GM12875 (cell line): ENCODE results near the gene ADAMTS12.

Source experiments
- H3K4me3 ChIP-seq: one replicate; pipeline ENCODE4 v1.5.1; 2011; ENCODE audit warnings: low read depth, low read length, control low read depth
- TF ChIP-seq, protein P1 (sequence below): IDR thresholded peaks from 2 replicates; pipeline ENCODE4 v1.5.1; 2011; ENCODE audit warnings: low read depth, mild to moderate bottlenecking, control low read depth, inconsistent platforms, low read length, moderate library complexity, borderline replicate concordance; ENCODE audit not compliant: insufficient read depth

The ADAMTS12 gene

DNA sequence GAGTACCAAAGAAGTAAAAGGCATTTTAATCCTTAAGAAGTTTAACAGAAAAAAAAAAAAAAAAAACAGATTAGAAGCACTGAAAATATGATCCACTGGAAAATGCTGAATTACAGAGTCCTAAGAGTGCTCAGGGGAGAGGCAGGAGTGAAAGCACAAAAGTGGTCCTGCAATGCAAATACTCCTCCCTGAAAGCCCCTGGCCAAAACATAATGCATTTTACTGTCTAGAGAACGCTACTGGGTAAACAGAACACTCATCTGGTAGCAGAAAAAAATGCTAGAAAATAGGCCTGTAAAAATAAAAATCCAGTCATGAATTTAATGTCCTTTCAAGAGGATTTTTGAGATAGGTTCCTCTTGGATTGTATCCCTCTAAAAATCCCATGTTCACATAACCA is 81.9 kb downstream of the ADAMTS12 start:
- no peak overlapping the region for H3K4me3 ChIP-seq
- TF ChIP-seq, protein P1, sequence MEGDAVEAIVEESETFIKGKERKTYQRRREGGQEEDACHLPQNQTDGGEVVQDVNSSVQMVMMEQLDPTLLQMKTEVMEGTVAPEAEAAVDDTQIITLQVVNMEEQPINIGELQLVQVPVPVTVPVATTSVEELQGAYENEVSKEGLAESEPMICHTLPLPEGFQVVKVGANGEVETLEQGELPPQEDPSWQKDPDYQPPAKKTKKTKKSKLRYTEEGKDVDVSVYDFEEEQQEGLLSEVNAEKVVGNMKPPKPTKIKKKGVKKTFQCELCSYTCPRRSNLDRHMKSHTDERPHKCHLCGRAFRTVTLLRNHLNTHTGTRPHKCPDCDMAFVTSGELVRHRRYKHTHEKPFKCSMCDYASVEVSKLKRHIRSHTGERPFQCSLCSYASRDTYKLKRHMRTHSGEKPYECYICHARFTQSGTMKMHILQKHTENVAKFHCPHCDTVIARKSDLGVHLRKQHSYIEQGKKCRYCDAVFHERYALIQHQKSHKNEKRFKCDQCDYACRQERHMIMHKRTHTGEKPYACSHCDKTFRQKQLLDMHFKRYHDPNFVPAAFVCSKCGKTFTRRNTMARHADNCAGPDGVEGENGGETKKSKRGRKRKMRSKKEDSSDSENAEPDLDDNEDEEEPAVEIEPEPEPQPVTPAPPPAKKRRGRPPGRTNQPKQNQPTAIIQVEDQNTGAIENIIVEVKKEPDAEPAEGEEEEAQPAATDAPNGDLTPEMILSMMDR: no peak

- TF ChIP-seq, protein P1: no peak
- no peak overlapping the region for H3K4me3 ChIP-seq
These were observed 83.1 kb downstream of the ADAMTS12 start for GRCh38 chr5:33808699-33809098.

DNA sequence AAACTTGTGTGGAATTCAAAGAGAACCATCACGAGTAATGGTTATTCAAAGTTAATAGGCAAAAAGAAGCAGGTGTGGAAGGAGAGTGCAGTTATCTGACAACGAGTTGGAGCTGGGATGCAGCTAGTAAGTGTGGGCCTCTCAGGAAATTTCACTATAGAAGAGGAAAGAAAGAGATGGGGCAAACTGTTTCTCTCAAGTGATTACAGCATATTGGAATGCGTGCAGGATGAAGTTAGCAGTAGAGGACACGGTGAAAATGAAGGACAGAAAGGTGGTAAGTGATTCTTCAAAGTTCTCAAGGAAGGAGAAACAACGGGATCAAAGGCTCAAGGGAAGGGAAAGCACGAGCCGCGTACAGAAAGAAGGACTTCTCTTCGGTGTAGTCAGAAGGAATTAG is 84.0 kb downstream of the ADAMTS12 start:
- no peak overlapping the region for H3K4me3 ChIP-seq
- TF ChIP-seq, protein P1: no peak

DNA sequence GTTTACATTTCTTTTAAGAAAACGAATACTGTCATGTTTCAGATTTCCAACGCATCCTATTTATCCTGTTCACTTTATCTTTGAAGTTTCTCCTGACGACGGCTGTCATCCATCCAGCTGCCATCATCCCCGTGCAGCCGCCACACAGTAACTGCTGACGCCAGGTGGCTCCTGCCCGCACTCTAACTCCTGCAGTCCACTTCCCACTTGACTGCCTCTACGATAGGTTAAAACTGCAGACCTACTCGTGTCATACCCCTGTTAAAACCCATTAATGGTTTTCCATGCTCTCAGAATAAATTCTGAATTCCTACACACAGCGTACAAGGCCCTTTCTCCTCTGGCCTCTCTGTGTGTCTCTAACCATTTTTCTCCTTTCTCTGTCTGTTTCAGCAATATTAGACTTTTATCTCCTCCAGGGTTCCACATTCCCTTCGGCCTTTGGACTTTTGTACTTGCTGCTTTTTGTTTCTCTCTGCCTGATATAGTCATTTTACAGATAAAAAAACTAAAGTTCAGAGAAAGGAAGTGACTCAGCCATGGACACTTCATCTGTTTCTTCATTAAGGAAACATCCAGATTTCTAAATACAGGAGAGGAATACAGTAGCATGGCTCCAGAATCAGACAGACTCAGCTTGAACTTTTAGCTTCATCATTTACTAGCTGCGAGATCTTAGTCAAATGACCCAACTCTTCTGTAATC is 84.9 kb downstream of the ADAMTS12 start:
- TF ChIP-seq, protein P1: no peak
- H3K4me3 ChIP-seq: no peak overlapping the region

DNA sequence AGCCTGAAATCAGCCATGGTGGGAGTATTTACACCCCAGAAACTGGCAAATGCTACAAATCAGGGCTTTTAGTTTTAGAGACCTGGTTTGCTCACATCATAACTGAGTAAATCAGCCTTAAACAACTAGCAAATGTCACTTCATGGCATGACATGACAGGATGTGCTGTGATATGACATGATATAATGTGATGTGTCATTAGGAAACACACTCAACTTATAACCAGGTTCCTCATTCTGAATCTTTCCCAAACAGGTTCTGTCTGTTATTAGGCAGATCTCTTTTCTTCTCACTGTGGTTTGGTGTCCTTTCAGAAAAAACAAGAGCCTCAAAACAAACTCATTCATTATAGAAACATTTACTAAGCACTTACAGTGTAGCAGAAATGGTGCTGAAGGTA is 90.5 kb downstream of the ADAMTS12 start:
- H3K4me3 ChIP-seq: no peak overlapping the region
- TF ChIP-seq, protein P1: no peak

DNA sequence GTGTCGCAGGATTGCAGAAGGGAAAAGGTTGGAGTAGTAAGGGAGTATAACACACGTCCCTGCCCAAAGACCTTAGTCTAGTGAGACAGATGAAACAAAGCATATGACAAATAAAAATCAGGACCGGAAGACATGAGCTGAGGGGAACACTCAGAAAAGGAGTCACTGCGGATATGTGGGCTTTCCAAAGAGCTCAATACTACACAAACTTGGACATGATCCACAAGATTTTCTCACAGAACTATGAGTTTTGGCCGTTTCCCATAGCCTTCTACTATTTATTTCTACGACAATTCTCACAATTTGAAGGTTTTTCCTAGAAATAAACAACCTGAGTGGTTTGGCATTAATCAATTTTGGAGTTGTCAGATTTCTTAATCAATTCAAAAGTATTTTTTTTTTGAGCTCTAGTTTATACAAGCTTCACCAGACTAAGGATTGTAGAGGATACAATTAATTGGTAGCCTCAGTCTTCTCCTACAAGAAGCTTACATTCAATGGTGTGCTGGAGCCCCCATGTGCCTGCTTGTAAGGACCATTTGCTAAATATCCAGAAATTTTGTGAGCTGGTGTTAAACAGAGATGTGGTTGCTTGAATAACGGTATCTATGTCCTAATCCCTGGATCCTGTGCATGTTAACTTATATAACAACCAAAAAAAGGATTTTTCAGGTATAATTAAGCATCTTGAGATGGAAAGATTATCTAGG is 91.4 kb downstream of the ADAMTS12 start:
- no peak overlapping the region for H3K4me3 ChIP-seq
- TF ChIP-seq, protein P1: no peak

DNA sequence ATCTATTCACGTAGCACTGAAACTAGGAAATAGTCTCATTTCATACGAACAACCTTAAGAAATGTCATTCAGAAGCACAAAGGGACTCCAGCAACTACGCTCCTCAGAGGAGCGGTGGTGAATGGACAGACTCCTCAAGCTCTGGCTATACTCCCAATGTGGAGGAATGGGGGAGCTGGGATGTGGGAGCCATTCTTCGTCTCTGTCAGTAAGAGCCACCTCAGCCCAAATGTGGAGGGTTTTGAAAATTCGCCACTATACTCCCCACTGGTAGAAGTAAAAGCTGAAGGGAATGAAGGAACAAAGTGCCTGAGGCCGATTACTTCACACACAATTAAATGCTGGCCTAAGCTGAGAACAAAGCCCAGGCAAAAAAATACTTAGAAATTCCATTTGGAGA is 96.3 kb downstream of the ADAMTS12 start:
- TF ChIP-seq, protein P1: no peak
- H3K4me3 ChIP-seq: no peak overlapping the region
